CD14-positive monocyte (primary cell): ENCODE measurements around the gene NAB1. TPM values are rescaled to one million over a fixed set of nuclear protein-coding genes. Genes with fewer than 3 reads are reported as not detected.
"Not testable (repeated sequence)": the region's sequence is repeated elsewhere in the genome, so short reads cannot be mapped to it uniquely, and the experiment has no call there.

Source experiments
- DNase-seq, 3 donors: peaks; one replicate each; pipeline ENCODE4 v3.0.0-alpha.2; 2011 to 2022
- H2AFZ ChIP-seq: 2 replicates; pipeline ENCODE4 v1.6.0; 2012; ENCODE audit warnings: mild to moderate bottlenecking, low read depth, low read length, inconsistent platforms; ENCODE audit not compliant: insufficient read depth, poor library complexity, severe bottlenecking
- H3K27ac ChIP-seq, 2 donors: 1 replicate in 1 of 2; 2 replicates in 1 of 2; pipeline ENCODE4 v1.5.1; 2012 to 2013; ENCODE audit warnings: low read length in 2 of 2, control low read depth in 1 of 2, inconsistent platforms in 1 of 2, low read depth in 1 of 2, mild to moderate bottlenecking in 1 of 2
- H3K27me3 ChIP-seq, 2 donors: one replicate each; pipeline versions ENCODE4 v1.6.0 to v1.6.1; 2011 to 2013; ENCODE audit warnings: low read length in 2 of 2; ENCODE audit not compliant: control insufficient read depth in 2 of 2, insufficient read depth in 2 of 2
- H3K36me3 ChIP-seq, 2 donors: replicated peaks in 1 of 2; 1 replicate in 1 of 2; 2 replicates in 1 of 2; pipeline versions ENCODE4 v1.5.1 to v1.6.1; 2012 to 2013; ENCODE audit warnings: low read length in 2 of 2, control low read depth in 1 of 2, inconsistent platforms in 1 of 2, mild to moderate bottlenecking in 1 of 2; ENCODE audit not compliant: insufficient read depth in 2 of 2, control insufficient read depth in 1 of 2
- H3K4me1 ChIP-seq, 2 donors: 1 replicate in 1 of 2; 2 replicates in 1 of 2; pipeline versions ENCODE4 v1.5.1 to v1.6.1; 2012 to 2013; ENCODE audit warnings: low read length in 2 of 2, control low read depth in 1 of 2, inconsistent platforms in 1 of 2, mild to moderate bottlenecking in 1 of 2, moderate library complexity in 1 of 2; ENCODE audit not compliant: insufficient read depth in 2 of 2, control insufficient read depth in 1 of 2
- H3K4me2 ChIP-seq: replicated peaks from 2 replicates; pipeline ENCODE3; 2012; ENCODE audit warnings: low read length, moderate library complexity, mild to moderate bottlenecking; ENCODE audit not compliant: poor library complexity, severe bottlenecking; ENCODE audit errors: extremely low read depth
- H3K4me3 ChIP-seq, 3 experiments: fragments of 200-600 bp in 1 of 3; sonication (generic) in 1 of 3; replicated peaks in 1 of 3; 1 replicate in 2 of 3; 2 replicates in 1 of 3; pipeline ENCODE4 v1.5.1; 2011 to 2013; ENCODE audit warnings: low read length in 3 of 3, mild to moderate bottlenecking in 3 of 3, control low read depth in 2 of 3, low read depth in 2 of 3, inconsistent platforms in 1 of 3, moderate library complexity in 1 of 3
- H3K79me2 ChIP-seq: 2 replicates; pipeline ENCODE4 v1.6.0; 2012; ENCODE audit warnings: mild to moderate bottlenecking, control low read depth, inconsistent platforms, low read length, moderate library complexity; ENCODE audit not compliant: insufficient read depth
- H3K9ac ChIP-seq: 2 replicates; pipeline ENCODE4 v1.6.0; 2017; ENCODE audit warnings: low read length, mild to moderate bottlenecking; ENCODE audit not compliant: insufficient read depth, poor library complexity, severe bottlenecking
- H3K9me3 ChIP-seq, 2 donors: replicated peaks in 1 of 2; 1 replicate in 1 of 2; 2 replicates in 1 of 2; pipeline versions ENCODE4 v1.5.1 to v1.6.1; 2012 to 2013; ENCODE audit warnings: low read length in 2 of 2, control low read depth in 1 of 2; ENCODE audit not compliant: control insufficient read depth in 1 of 2, insufficient read depth in 1 of 2
- H4K20me1 ChIP-seq: 2 replicates; pipeline ENCODE4 v1.6.0; 2012; ENCODE audit warnings: mild to moderate bottlenecking, low read length, control low read depth, moderate library complexity; ENCODE audit not compliant: insufficient read depth
- H3K27ac Mint-ChIP-seq, 7 donors: one replicate each; pipeline ENCODE4 v1.8.0; 2020; ENCODE audit warnings: mild to moderate bottlenecking in 7 of 7, mixed read lengths in 7 of 7, moderate library complexity in 6 of 7, inconsistent platforms in 2 of 7
- H3K27me3 Mint-ChIP-seq, 3 donors: one replicate each; pipeline ENCODE4 v1.8.0; 2021 to 2022; ENCODE audit warnings: low read depth in 3 of 3, mild to moderate bottlenecking in 3 of 3, mixed read lengths in 3 of 3, moderate library complexity in 3 of 3, inconsistent platforms in 1 of 3
- H3K36me3 Mint-ChIP-seq, 2 donors: one replicate each; pipeline ENCODE4 v1.8.0; 2020; ENCODE audit warnings: mixed read lengths in 2 of 2, inconsistent platforms in 1 of 2, mild to moderate bottlenecking in 1 of 2
- H3K4me1 Mint-ChIP-seq: one replicate; pipeline ENCODE4 v1.8.0; 2020; ENCODE audit warnings: mild to moderate bottlenecking, mixed read lengths
- H3K4me3 Mint-ChIP-seq, 2 donors: one replicate each; pipeline ENCODE4 v1.8.0; 2020; ENCODE audit warnings: mild to moderate bottlenecking in 2 of 2, mixed read lengths in 2 of 2, moderate library complexity in 1 of 2
- H3K9me3 Mint-ChIP-seq, 7 donors: one replicate each; pipeline ENCODE4 v1.8.0; 2020 to 2022; ENCODE audit warnings: mixed read lengths in 7 of 7, mild to moderate bottlenecking in 6 of 7, moderate library complexity in 6 of 7, inconsistent platforms in 2 of 7
- WGBS: methylation state at CpG from one replicate; pipeline ENCODE4 v1.1.5; 2013; ENCODE audit warnings: missing lambda C conversion rate; ENCODE audit not compliant: insufficient coverage; 5-methylcytosine and 5-hydroxymethylcytosine counted together
- intact Hi-C, 2 donors: fragments of 100-400 bp; cut with micrococcal nuclease; formaldehyde crosslinking; loops; one replicate each; pipeline versions ENCODE4 v1.15.0 to v1.15.1; 2023
- polyA plus RNA-seq, 3 donors: library from polyadenylated mRNA; depleted of rRNA in 1 of 3; unstranded in 2 of 3; stranded (reverse) in 1 of 3; fragments of 300-500 nt in 2 of 3; fragments of >200 nt in 1 of 3; fragmentation: Illumina TruSeq in 2 of 3; gene quantifications; 1 replicate in 2 of 3; 2 replicates in 1 of 3; pipeline ENCODE4 v1.2.3, GENCODE V29; 2012 to 2021
- TF ChIP-seq, protein P1 (sequence below): fragments of 200-600 bp; IDR thresholded peaks from one replicate; pipeline ENCODE4 v1.8.0; 2022; ENCODE audit warnings: antibody characterized with exemption, mild to moderate bottlenecking

NAB1 gene
- polyA plus RNA-seq, 3 donors = 2.9 to 15.5 (median 3.1) TPM

DNA sequence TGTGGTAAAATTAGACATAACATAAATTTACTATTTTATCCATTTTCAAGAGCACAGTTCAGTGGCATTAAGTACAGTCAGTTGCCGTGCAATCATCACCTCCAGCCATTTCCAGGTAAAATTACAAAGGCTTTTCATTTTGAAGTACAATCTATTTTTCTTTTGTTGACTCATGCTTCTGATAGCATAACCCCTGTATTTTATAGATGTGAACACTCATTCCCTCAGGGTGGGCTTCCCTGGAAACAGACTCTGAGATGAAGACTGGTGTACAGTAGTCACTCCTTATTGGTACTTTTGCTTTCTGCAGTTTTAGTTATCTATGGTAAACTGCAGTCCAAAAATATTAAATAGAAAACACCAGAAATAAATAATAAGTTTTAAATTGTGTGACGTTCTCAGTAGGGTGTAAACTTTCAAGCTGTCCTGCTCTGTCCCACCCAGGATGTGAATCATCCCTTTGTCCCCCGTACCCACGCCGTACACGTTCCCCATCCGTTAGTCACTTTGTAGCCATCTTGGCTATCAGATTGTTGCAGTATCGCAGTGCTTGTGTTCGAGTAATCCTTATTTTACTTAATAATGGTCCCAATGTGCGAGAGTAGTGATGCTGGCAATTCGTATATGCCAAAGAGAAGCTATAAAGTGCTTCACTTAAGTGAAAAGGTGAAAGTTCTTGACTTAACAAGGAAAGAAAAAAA lies 41.1 kb upstream of the NAB1 start:
- no peak overlapping the region for H3K4me3 ChIP-seq
- TF ChIP-seq, protein P1, sequence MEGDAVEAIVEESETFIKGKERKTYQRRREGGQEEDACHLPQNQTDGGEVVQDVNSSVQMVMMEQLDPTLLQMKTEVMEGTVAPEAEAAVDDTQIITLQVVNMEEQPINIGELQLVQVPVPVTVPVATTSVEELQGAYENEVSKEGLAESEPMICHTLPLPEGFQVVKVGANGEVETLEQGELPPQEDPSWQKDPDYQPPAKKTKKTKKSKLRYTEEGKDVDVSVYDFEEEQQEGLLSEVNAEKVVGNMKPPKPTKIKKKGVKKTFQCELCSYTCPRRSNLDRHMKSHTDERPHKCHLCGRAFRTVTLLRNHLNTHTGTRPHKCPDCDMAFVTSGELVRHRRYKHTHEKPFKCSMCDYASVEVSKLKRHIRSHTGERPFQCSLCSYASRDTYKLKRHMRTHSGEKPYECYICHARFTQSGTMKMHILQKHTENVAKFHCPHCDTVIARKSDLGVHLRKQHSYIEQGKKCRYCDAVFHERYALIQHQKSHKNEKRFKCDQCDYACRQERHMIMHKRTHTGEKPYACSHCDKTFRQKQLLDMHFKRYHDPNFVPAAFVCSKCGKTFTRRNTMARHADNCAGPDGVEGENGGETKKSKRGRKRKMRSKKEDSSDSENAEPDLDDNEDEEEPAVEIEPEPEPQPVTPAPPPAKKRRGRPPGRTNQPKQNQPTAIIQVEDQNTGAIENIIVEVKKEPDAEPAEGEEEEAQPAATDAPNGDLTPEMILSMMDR = no peak
- H3K27ac Mint-ChIP-seq = no peak overlapping the region
- no peaks in the 10 kb centered on the region for H3K27me3 Mint-ChIP-seq
- intact Hi-C loops = no loop called here
- DNase-seq = no peak
- no peak overlapping the region for H3K9ac ChIP-seq
- H3K4me2 ChIP-seq = no peak overlapping the region
- H3K27ac ChIP-seq = no peak overlapping the region
- no peak overlapping the region for H3K4me3 Mint-ChIP-seq
- H3K27me3 ChIP-seq = no peaks in the 10 kb centered on the region
- H2AFZ ChIP-seq = no peak overlapping the region
- H3K36me3 Mint-ChIP-seq = no peaks in the 10 kb centered on the region
- no peaks in the 10 kb centered on the region for H3K4me1 ChIP-seq
- 94% methylated on average over 5 of the region's 11 CpGs for WGBS
- H3K36me3 ChIP-seq = no peaks in the 10 kb centered on the region
- peaks cover 0 to 4% (median 0%) of the 10 kb centered on the region in 7 donors for H3K9me3 Mint-ChIP-seq
- H3K79me2 ChIP-seq = no peaks in the 10 kb centered on the region
- H4K20me1 ChIP-seq = no peaks in the 10 kb centered on the region
- H3K4me1 Mint-ChIP-seq = peaks cover 13% of the 10 kb centered on the region
- no peaks in the 10 kb centered on the region for H3K9me3 ChIP-seq

DNA sequence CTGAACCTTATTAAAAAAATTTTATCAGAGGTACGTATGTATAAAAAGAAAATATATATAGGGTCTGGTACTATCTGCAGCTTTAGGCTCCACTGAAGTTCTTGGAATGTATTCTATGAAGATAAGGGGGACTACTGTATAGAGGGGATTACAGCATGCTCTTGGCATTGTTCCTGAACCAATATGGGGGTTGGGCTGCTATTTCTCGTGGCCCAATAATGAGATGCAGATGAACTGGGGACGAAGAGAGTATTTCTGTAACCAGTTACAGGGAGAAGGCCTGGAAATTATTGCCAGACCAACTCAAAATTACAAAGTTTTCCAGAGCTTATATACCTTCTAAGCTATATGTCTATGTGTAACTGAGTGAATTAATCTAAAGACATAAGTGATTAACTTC lies 40.0 kb upstream of the NAB1 start:
- H4K20me1 ChIP-seq, H3K36me3 ChIP-seq, H3K27ac Mint-ChIP-seq, H3K9ac ChIP-seq, H3K27ac ChIP-seq, H3K27me3 Mint-ChIP-seq, H3K4me3 ChIP-seq, intact Hi-C loops, H3K79me2 ChIP-seq, H3K27me3 ChIP-seq, H3K9me3 Mint-ChIP-seq, H3K4me2 ChIP-seq, DNase-seq, H3K4me1 ChIP-seq, H3K4me3 Mint-ChIP-seq, H3K36me3 Mint-ChIP-seq, H2AFZ ChIP-seq, H3K9me3 ChIP-seq: not testable (repeated sequence)
- H3K4me1 Mint-ChIP-seq = peaks cover 13% of the 10 kb centered on the region
- WGBS = no CpG with 5 or more reads among the region's 3 CpGs

DNA sequence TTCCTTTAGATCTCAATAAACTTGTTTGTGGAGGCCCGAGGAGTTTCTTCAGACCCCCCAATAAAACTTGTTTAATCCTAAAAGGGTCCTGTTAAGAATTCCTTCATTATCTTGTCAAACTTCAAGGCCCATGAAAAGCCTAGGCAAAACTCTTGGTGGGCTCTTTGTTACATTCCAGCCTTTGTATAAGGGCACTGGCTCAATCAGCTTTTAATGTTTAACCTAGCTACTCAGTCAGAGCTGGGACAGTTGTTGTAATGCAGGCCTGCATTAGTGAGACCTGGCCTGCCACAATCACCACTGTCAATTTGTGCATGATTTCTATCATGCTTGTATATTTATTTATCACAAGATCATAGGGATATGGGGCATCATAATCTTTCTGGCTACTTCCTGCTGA lies 39.5 kb upstream of the NAB1 start:
- H4K20me1 ChIP-seq, H3K27me3 Mint-ChIP-seq, H3K4me3 Mint-ChIP-seq, H3K27me3 ChIP-seq, H2AFZ ChIP-seq, H3K9me3 ChIP-seq, H3K4me1 ChIP-seq, H3K27ac ChIP-seq, H3K36me3 ChIP-seq, H3K36me3 Mint-ChIP-seq, H3K79me2 ChIP-seq, intact Hi-C loops, H3K9ac ChIP-seq, H3K4me2 ChIP-seq, H3K9me3 Mint-ChIP-seq, H3K27ac Mint-ChIP-seq, H3K4me3 ChIP-seq, DNase-seq: not testable (repeated sequence)
- H3K4me1 Mint-ChIP-seq = peaks cover 13% of the 10 kb centered on the region
- WGBS = no CpG with 5 or more reads among the region's 1 CpG

DNA sequence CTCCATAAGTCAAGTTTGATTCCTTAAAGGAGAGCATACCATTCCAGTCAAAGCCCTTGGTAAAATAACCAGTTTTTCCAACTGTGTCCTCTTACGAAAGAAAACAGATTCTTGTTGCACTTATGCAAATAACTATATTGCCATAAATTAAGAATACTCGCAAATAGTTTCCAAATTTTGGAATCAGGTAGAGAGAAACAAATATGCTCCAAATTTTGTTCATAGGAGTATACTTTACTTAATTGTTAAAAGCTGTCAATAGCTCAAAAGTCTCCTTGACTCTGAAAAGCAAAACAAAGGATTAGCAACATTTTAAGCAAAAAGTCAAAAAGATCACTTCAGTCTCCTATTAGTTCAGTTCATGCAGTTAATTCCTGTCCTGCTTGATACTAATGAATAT lies 38.4 kb upstream of the NAB1 start:
- H3K36me3 Mint-ChIP-seq, H3K9me3 Mint-ChIP-seq, H2AFZ ChIP-seq, H3K4me3 ChIP-seq, H3K9ac ChIP-seq, H3K27me3 Mint-ChIP-seq, H3K79me2 ChIP-seq, H4K20me1 ChIP-seq, H3K4me1 ChIP-seq, H3K27ac ChIP-seq, H3K9me3 ChIP-seq, H3K27ac Mint-ChIP-seq, DNase-seq, H3K4me3 Mint-ChIP-seq, H3K36me3 ChIP-seq, intact Hi-C loops, H3K4me2 ChIP-seq, H3K27me3 ChIP-seq: not testable (repeated sequence)
- WGBS = no CpG with 5 or more reads among the region's 2 CpGs
- peaks cover 13% of the 10 kb centered on the region for H3K4me1 Mint-ChIP-seq
